Measurements from ENCODE around the gene ADRA2C. TPM values are rescaled to one million over a fixed set of nuclear protein-coding genes. Genes with fewer than 3 reads are reported as not detected.

Gene ADRA2C
- total RNA-seq, 1 experiment from 2014 or later = not detected

DNA sequence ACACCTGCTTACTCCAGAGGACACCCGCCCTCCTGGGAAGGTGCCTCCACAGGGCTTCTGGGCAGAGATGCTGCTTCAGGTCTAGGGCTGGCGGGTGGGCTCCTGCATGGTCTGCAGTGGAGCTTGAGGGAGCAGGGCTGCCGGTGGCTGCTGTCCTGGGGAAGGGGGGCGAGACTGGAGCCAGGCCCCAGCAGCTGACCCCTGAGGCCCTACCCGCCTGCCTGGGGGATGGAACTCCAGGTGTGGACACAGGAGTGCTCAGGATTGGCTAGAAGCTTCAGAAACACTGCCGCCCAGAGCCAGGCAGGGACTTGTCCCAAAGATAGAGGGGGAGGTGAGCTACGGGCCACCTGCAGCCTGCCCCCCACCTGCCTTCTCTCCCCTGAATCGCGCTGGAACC lies 33.0 kb upstream of the ADRA2C start:
- H3K4me2 ChIP-seq (ENCODE audit: low read length) = no peak overlapping the region
- H3K9ac ChIP-seq (ENCODE audit: low read length) = no peak overlapping the region
- no peak for DNase-seq
- no TSS peak for BruUV-seq (replicated peaks)
- CTCF ChIA-PET = no interaction called here
- H3F3A ChIP-seq (ENCODE audit: low read length, unreplicated experiment) = no peaks in the 10 kb centered on the region
- H3K27me3 ChIP-seq (ENCODE audit: low read length) = peaks cover 24% of the 10 kb centered on the region
- H3K79me2 ChIP-seq (ENCODE audit: low read length) = no peaks in the 10 kb centered on the region
- H2AFZ ChIP-seq (ENCODE audit: low read length) = no peak overlapping the region
- no peaks in the 10 kb centered on the region for H3K9me2 ChIP-seq (replicated peaks; ENCODE audit: low read length)
- no peak overlapping the region for H3K27ac ChIP-seq (ENCODE audit: low read length)
- H3K4me1 ChIP-seq (ENCODE audit: insufficient read depth, low read length) = no peaks in the 10 kb centered on the region
- H3K4me3 ChIP-seq (ENCODE audit: low read length) = no peak overlapping the region
- no peak for ATAC-seq
- no peaks in the 10 kb centered on the region for H3K36me3 ChIP-seq (ENCODE audit: low read depth, low read length)
- no peak for TF ChIP-seq CTCF (conservative IDR thresholded peaks at IDR 0.05; ENCODE audit: low read depth, low read length)
- no peak for TF ChIP-seq EZH2phosphoT487 (IDR thresholded peaks at IDR 0.05; ENCODE audit: borderline replicate concordance, low read length)
- TF ChIP-seq EZH2 (IDR thresholded peaks at IDR 0.05; ENCODE audit: low read length, unreplicated experiment) = no peak
- no peaks in the 10 kb centered on the region for H4K20me1 ChIP-seq (ENCODE audit: low read length)
- intact Hi-C loops (cut with micrococcal nuclease) = no loop called here
- POLR2A ChIA-PET (ENCODE audit: unreplicated experiment) = no interaction called here
- no peaks in the 10 kb centered on the region for H3K9me3 ChIP-seq (ENCODE audit: low read length)

- Histone ChIP-seq H3K79me2 (ENCODE audit: low read length) (no peaks in the 10 kb centered on the region), H3K36me3 (ENCODE audit: low read depth, low read length) (no peaks in the 10 kb centered on the region), H3K27ac (ENCODE audit: low read length) (no peak overlapping the region), H3K9ac (ENCODE audit: low read length) (no peak overlapping the region), H3K4me2 (ENCODE audit: low read length) (no peak overlapping the region), H2AFZ (ENCODE audit: low read length) (no peak overlapping the region), H3K9me3 (ENCODE audit: low read length) (no peaks in the 10 kb centered on the region), H3K9me2 (replicated peaks; ENCODE audit: low read length) (no peaks in the 10 kb centered on the region), H3F3A (ENCODE audit: low read length, unreplicated experiment) (no peaks in the 10 kb centered on the region), H3K4me1 (ENCODE audit: insufficient read depth, low read length) (no peaks in the 10 kb centered on the region), H3K4me3 (ENCODE audit: low read length) (no peak overlapping the region), H4K20me1 (ENCODE audit: low read length) (no peaks in the 10 kb centered on the region), H3K27me3 (ENCODE audit: low read length) (peaks cover 24% of the 10 kb centered on the region)
- BruUV-seq (replicated peaks) = no TSS peak
- CTCF ChIA-PET = no interaction called here
- ATAC-seq (no peak), DNase-seq (no peak)
- intact Hi-C loops (cut with micrococcal nuclease) = no loop called here
- POLR2A ChIA-PET (ENCODE audit: unreplicated experiment) = no interaction called here
- no peak for TF ChIP-seq CTCF (conservative IDR thresholded peaks at IDR 0.05; ENCODE audit: low read depth, low read length)
- no peak for TF ChIP-seq EZH2 (IDR thresholded peaks at IDR 0.05; ENCODE audit: low read length, unreplicated experiment)
Measured at GRCh38 chr4:3735196-3735595, 31.0 kb upstream of the ADRA2C start.

DNA sequence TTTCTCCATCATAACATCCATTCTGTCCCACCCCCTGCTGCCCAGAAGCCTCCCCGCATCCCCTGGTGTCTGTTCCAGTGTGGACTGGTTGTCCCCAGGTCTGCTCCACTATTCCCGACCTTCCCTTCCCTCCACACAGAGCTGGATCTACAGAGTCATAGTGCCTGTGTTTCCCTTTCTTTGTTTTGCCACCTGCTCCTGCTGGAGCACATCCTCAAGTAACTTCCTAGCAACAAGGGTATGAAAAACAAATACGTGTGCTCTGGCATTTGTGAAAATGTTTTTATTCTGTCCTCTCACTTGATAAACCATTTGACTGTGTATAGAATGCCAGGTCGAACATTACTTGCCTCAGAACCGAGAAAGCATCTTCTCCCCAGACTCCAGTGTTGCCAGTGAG lies 29.9 kb upstream of the ADRA2C start:
- Histone ChIP-seq H3K4me3 (ENCODE audit: low read length) (no peak overlapping the region), H3K27me3 (ENCODE audit: low read length) (peaks cover 24% of the 10 kb centered on the region), H3K4me2 (ENCODE audit: low read length) (no peak overlapping the region), H3K9me3 (ENCODE audit: low read length) (no peaks in the 10 kb centered on the region), H3K36me3 (ENCODE audit: low read depth, low read length) (no peaks in the 10 kb centered on the region), H3K27ac (ENCODE audit: low read length) (no peak overlapping the region), H3K4me1 (ENCODE audit: insufficient read depth, low read length) (no peaks in the 10 kb centered on the region), H2AFZ (ENCODE audit: low read length) (no peak overlapping the region), H3K9me2 (replicated peaks; ENCODE audit: low read length) (no peaks in the 10 kb centered on the region), H3K9ac (ENCODE audit: low read length) (no peak overlapping the region), H4K20me1 (ENCODE audit: low read length) (no peaks in the 10 kb centered on the region), H3K79me2 (ENCODE audit: low read length) (no peaks in the 10 kb centered on the region), H3F3A (ENCODE audit: low read length, unreplicated experiment) (no peaks in the 10 kb centered on the region)
- CTCF ChIA-PET = no interaction called here
- ATAC-seq (no peak), DNase-seq (no peak)
- POLR2A ChIA-PET (ENCODE audit: unreplicated experiment) = no interaction called here
- BruUV-seq (replicated peaks) = no TSS peak
- intact Hi-C loops (cut with micrococcal nuclease) = no loop called here
- TF ChIP-seq CTCF (conservative IDR thresholded peaks at IDR 0.05; ENCODE audit: low read depth, low read length) = no peak
- no peak for TF ChIP-seq EZH2phosphoT487 (IDR thresholded peaks at IDR 0.05; ENCODE audit: borderline replicate concordance, low read length)
- no peak for TF ChIP-seq EZH2 (IDR thresholded peaks at IDR 0.05; ENCODE audit: low read length, unreplicated experiment)
